Measurements from ENCODE around the gene HOXB6. TPM values are rescaled to one million over a fixed set of nuclear protein-coding genes. Genes with fewer than 3 reads are reported as not detected.

Gene HOXB6
- total RNA-seq, 4 donors from 2014 or later, result 9.2 to 22.7 (median 15.5) TPM

DNA sequence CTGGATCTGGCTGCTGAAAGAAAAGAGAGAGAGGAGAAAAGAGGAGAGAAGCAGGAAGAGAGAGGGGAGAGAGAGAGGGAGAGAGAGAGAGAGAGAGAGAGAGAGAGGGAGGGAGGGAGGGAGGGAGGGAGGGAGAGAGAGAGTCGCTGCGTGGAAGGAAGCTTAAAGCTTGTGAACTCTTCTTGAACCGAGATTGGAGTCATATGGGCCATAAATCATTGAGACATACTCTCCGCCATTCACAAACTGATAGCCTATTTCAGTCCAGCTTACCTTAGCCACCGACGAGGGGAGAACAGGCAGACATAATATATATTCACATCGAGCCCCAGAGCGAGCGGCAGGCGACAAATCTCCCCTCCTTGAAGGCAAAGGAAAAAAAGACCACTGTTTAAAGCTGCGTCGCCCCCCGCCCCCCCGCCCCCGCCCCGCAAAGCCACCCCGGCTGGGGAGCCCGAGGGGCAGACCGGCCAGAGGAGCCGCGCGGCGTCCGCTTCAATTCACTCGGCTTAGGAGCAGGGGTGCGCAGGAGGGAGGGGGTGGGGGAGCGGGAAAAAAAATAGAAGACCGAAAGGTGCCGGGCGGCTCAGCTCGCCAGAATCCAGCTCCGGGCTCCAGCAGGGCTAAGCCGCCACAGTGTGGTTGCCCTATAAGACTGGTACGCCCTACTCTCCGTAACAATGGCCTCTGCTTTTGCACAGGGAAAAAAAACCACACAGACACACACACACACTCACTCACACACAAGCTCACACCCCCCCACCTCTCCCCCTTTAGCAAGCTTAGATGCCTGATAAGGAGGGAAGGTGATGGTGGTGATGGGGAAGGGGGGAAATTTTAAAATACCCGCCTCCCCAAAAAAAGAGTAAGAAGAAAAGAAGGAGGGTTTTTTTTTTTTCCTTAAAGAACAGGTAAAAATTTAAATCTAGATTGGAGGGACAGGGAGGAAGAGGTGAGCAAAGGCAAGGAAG, 49.2 kb downstream of the HOXB6 start:
- TF ChIP-seq, protein P1, sequence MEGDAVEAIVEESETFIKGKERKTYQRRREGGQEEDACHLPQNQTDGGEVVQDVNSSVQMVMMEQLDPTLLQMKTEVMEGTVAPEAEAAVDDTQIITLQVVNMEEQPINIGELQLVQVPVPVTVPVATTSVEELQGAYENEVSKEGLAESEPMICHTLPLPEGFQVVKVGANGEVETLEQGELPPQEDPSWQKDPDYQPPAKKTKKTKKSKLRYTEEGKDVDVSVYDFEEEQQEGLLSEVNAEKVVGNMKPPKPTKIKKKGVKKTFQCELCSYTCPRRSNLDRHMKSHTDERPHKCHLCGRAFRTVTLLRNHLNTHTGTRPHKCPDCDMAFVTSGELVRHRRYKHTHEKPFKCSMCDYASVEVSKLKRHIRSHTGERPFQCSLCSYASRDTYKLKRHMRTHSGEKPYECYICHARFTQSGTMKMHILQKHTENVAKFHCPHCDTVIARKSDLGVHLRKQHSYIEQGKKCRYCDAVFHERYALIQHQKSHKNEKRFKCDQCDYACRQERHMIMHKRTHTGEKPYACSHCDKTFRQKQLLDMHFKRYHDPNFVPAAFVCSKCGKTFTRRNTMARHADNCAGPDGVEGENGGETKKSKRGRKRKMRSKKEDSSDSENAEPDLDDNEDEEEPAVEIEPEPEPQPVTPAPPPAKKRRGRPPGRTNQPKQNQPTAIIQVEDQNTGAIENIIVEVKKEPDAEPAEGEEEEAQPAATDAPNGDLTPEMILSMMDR (IDR thresholded peaks at IDR 0.05), result no peak
- ATAC-seq (ENCODE audit: low FRiP score) (no peak), DNase-seq (ENCODE audit: low spot score) (no peak)

DNA sequence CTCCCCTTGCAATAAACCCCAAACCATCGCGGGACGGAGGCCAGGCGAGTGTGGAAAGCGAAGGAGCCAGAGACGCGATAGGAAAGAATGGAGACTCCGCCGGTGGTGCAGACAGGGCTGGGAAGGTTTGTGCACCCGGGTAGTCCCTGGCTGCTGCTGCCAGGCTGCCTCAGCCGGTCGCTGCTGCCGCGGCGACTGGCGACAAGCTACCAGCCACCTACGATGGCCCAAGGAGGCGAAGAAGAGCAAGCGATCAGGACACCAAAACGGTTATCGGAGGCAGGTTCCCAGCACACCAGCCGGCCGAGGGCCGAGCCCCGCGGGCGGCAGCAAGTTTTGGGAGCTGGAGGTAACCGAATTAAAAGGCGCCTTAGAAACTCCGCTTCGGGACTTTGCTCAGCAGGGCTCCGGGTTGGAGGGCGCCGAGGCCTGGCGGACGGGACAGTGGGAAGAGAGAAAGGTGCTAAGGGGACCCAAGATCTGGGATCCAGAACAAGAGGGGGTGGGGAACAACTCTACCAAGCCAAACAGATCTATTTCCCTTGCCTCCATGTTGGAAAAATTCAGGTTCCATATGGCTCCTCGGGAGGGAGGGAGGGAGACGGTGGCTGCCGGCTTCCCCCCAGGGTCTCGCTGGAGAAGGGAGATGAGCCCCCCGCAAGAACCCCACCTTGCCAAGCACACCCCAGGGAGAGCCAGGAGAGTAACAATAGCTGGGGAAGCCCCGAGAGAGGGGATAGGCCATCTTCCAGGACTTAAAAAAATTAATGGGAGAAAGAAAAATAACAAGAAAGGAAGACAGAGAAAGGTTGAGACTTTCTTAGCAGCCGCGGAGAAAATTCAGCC, 50.2 kb downstream of the HOXB6 start:
- no peak for DNase-seq (ENCODE audit: low spot score)
- no peak for ATAC-seq (ENCODE audit: low FRiP score)

DNA sequence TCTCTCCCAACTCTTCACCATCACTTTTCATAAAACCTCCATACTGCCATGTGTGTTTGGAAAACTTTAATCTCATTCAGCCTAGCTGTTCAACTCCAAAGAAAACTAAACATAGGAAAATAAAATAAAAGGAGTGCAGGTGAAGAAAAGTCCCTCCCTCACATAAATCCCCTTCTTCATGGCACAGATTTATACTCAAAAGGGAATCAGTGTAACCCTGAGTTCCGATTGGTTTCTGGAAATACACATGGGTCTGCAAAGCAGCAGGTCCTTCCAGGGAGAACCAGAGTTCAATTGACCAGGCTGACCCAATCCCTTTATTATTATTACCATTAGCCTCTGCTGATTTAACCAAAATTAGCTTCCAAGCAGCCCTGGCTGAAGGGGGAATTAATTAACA, 51.0 kb downstream of the HOXB6 start:
- ATAC-seq (ENCODE audit: low FRiP score) (no peak), DNase-seq (ENCODE audit: low spot score) (no peak)
- TF ChIP-seq, protein P1 (IDR thresholded peaks at IDR 0.05), result no peak

More for the DNA sequence above, 50.2 kb downstream of the HOXB6 start:
- TF ChIP-seq, protein P1 (IDR thresholded peaks at IDR 0.05), result no peak

DNA sequence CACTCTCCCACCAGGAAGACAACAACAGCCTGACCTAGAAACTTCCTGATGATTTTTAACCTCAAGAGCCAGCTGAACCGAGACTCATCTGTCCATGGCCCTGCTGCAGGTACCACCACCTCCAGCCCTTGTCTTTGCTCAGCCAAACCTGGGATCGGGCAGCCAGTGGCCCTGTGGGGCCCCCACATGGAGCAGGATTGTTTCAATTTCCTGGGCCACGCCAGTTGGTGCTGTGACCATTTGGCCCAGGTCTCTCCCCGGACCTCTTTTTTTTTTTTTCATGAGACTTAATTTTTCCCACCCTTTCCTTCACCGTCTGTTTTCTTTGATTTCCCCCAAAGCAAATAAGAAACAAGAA, 51.6 kb downstream of the HOXB6 start:
- no peak for DNase-seq (ENCODE audit: low spot score)
- no peak for ATAC-seq (ENCODE audit: low FRiP score)
- TF ChIP-seq, protein P1 (IDR thresholded peaks at IDR 0.05), result no peak

DNA sequence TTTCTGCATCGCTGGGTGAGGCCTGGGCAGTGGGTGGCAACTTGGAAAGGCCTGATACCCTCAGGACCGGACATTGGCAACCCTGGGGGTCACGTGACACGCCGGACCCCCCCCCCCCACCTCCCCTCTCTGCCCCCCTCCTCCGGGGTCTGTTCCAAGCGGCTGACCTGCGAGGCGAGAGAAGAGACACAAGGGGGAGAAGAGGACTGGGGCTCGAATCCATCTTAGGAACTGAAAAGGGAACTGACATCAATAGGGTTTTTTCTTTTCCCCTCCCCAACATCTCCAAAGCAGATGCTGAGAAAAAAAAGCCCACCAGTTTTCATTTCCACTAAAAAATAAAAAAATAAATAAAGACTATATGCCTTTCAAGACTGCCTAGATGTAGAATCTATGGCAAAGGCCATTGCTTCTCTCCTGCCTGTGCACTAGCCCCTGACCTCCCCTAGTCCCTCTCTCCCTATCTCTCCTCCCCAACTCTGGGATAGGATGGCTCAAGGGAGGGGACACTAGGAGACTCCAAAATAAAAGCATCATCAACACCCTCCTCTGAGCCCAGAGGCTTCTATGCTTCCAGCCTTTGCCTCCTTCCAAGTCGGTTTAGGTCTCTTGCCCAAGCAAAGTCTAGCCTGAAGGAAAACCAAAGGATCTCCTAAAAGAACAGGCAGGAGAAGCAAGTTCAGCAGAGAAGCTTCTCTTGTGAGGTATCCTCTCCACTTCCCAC, 52.2 kb downstream of the HOXB6 start:
- ATAC-seq (ENCODE audit: low FRiP score) (no peak), DNase-seq (ENCODE audit: low spot score) (no peak)
- TF ChIP-seq, protein P1 (IDR thresholded peaks at IDR 0.05), result no peak

DNA sequence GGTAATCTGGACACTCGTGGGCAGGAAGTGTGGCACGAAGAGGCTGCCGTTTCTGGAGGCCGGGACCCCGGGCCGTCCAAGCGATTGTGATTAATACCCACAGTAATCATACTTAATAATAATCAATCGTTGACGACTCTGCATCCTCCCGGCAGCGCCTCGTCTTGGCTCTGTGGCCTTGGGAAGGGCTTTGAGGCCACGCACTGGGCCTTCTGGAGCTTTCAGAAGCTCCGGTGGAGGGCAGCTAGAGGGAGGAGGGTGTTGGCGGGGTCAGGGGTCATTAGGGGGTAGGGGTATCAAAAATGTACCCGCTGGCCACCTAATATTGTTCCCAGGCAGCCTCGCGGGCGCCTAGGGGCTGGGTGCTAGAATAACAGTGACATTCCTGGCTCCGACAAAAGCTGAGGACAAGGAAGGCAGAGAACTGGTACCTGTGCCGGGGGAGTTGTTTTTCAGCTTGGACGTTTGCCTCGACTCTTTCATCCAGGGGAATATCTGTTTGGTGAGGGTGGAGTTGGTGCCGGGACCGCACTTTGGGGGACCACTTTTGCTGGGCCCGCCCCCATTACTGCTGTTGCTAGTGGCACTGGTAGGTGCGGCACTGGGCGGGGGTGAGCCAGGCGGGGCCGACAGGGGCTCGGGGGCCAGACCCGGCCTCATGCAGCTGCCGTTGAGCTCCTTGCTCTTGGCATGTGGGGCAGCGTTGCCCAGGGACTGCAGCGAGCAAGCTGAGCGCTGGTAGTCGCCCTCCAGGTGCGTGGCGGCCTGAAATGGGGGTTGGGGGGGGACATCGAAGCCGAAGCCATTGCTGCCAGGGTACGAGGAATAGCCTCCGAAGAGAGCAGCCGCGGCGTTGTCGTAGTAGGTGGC, 53.0 kb downstream of the HOXB6 start:
- DNase-seq (ENCODE audit: low spot score), result no peak
- TF ChIP-seq, protein P1 (IDR thresholded peaks at IDR 0.05), result no peak
- no peak for ATAC-seq (ENCODE audit: low FRiP score)

Data from omental fat pad (tissue), 4 donors.